SK-N-SH (cell line): ENCODE data around the gene NPHS1.

ENCODE experiments used
- CHD2 ChIP-seq: fragments of 150-350 bp; IDR thresholded peaks from 2 replicates; pipeline ENCODE4 v1.6.1; 2018; ENCODE audit warnings: low read length; ENCODE audit not compliant: partially characterized antibody
- ELF1 ChIP-seq: IDR thresholded peaks from 2 replicates; pipeline ENCODE4 v1.4.0; 2012
- FOXM1 ChIP-seq: IDR thresholded peaks from 2 replicates; pipeline ENCODE4 v1.4.0; 2012; ENCODE audit warnings: low read depth, mild to moderate bottlenecking
- GABPA ChIP-seq: IDR thresholded peaks from 2 replicates; pipeline ENCODE4 v1.4.0; 2012; ENCODE audit warnings: low read depth, mild to moderate bottlenecking
- JUND ChIP-seq: IDR thresholded peaks from 2 replicates; pipeline ENCODE4 v1.4.0; 2012
- MEF2A ChIP-seq: IDR thresholded peaks from 2 replicates; pipeline ENCODE4 v1.4.0; 2012; ENCODE audit warnings: low read depth, borderline replicate concordance
- NFIC ChIP-seq: IDR thresholded peaks from 2 replicates; pipeline ENCODE4 v1.4.0; 2012; ENCODE audit warnings: borderline replicate concordance
- POLR2AphosphoS5 ChIP-seq: IDR thresholded peaks from 2 replicates; pipeline ENCODE4 v1.6.1; 2012; ENCODE audit warnings: low read depth, low read length
- TAF1 ChIP-seq: IDR thresholded peaks from 2 replicates; pipeline ENCODE4 v1.6.1; 2012; ENCODE audit warnings: low read depth, mild to moderate bottlenecking, low read length, moderate library complexity, borderline replicate concordance
- TCF12 ChIP-seq: IDR thresholded peaks from 2 replicates; pipeline ENCODE4 v1.4.0; 2012
- TF ChIP-seq, protein P1 (sequence below): fragments of 200-600 bp; sonication (generic); IDR thresholded peaks from 2 replicates; pipeline ENCODE4 v1.6.1; 2017; ENCODE audit warnings: antibody characterized with exemption, mild to moderate bottlenecking, moderate library complexity
- TF ChIP-seq, protein P2 (sequence below): IDR thresholded peaks from 2 replicates; pipeline ENCODE4 v1.6.1; 2012; ENCODE audit warnings: mild to moderate bottlenecking, low read depth, low read length, moderate library complexity

DNA sequence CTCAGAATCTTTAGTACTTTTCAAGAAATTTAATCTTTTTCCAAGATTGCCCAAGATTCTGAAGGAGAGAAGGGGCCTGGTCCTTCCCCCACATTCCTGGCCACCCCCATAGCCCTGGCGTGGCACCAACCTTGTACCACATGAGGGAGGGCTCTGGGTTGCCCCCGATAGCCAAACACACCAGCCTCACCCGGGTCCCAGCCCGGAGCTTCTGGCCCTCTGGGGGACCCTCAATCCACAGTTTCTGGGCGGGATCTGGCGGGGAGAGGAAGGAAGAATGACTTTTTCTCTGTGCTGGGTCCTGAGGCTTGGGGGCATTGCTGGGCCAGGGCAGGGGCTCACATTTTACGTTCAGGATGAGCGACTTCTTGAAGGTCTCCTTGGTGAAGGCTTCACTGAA lies 4.4 kb downstream of the NPHS1 start:
- TF ChIP-seq TCF12, result no peak
- TF ChIP-seq POLR2AphosphoS5, result no peak
- TF ChIP-seq, protein P1, sequence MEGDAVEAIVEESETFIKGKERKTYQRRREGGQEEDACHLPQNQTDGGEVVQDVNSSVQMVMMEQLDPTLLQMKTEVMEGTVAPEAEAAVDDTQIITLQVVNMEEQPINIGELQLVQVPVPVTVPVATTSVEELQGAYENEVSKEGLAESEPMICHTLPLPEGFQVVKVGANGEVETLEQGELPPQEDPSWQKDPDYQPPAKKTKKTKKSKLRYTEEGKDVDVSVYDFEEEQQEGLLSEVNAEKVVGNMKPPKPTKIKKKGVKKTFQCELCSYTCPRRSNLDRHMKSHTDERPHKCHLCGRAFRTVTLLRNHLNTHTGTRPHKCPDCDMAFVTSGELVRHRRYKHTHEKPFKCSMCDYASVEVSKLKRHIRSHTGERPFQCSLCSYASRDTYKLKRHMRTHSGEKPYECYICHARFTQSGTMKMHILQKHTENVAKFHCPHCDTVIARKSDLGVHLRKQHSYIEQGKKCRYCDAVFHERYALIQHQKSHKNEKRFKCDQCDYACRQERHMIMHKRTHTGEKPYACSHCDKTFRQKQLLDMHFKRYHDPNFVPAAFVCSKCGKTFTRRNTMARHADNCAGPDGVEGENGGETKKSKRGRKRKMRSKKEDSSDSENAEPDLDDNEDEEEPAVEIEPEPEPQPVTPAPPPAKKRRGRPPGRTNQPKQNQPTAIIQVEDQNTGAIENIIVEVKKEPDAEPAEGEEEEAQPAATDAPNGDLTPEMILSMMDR, result no peak
- TF ChIP-seq FOXM1, result no peak
- no peak for TF ChIP-seq JUND
- TF ChIP-seq TAF1, result no peak
- no peak for TF ChIP-seq ELF1
- no peak for TF ChIP-seq MEF2A
- TF ChIP-seq NFIC, result no peak
- TF ChIP-seq, protein P2, sequence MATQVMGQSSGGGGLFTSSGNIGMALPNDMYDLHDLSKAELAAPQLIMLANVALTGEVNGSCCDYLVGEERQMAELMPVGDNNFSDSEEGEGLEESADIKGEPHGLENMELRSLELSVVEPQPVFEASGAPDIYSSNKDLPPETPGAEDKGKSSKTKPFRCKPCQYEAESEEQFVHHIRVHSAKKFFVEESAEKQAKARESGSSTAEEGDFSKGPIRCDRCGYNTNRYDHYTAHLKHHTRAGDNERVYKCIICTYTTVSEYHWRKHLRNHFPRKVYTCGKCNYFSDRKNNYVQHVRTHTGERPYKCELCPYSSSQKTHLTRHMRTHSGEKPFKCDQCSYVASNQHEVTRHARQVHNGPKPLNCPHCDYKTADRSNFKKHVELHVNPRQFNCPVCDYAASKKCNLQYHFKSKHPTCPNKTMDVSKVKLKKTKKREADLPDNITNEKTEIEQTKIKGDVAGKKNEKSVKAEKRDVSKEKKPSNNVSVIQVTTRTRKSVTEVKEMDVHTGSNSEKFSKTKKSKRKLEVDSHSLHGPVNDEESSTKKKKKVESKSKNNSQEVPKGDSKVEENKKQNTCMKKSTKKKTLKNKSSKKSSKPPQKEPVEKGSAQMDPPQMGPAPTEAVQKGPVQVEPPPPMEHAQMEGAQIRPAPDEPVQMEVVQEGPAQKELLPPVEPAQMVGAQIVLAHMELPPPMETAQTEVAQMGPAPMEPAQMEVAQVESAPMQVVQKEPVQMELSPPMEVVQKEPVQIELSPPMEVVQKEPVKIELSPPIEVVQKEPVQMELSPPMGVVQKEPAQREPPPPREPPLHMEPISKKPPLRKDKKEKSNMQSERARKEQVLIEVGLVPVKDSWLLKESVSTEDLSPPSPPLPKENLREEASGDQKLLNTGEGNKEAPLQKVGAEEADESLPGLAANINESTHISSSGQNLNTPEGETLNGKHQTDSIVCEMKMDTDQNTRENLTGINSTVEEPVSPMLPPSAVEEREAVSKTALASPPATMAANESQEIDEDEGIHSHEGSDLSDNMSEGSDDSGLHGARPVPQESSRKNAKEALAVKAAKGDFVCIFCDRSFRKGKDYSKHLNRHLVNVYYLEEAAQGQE, result no peak
- TF ChIP-seq GABPA, result no peak
- TF ChIP-seq CHD2, result no peak
